Activated T-cell treated with anti-CD3 and anti-CD28 coated beads, Interleukin-2, amount 50 U/mL, for 72 hours (primary cell): ENCODE data around the gene SOCS7. TPM values are rescaled to one million over a fixed set of nuclear protein-coding genes. Genes with fewer than 3 reads are reported as not detected.
A peak's percentile ranks its signal among the peaks of the same experiment; 100 is the strongest.

Experiments used
- ATAC-seq, 2 donors: fragments of 150-1000 bp; cut with Tn5 transposase; replicated peaks in 1 of 2; 2 replicates each; pipeline ENCODE4 v1.10.0; 2021; ENCODE audit warnings: moderate library complexity in 2 of 2, mild to moderate bottlenecking in 1 of 2
- DNase-seq, 2 donors: peaks; one replicate each; pipeline ENCODE4 v3.0.0; 2021 to 2022; ENCODE audit warnings: mixed read lengths in 1 of 2
- H3K27ac Mint-ChIP-seq: one replicate; pipeline ENCODE4 v1.8.0; 2022; ENCODE audit warnings: mild to moderate bottlenecking, moderate library complexity, mixed read lengths
- H3K27me3 Mint-ChIP-seq: one replicate; pipeline ENCODE4 v1.8.0; 2022; ENCODE audit warnings: low read depth, mixed read lengths
- H3K36me3 Mint-ChIP-seq, 2 donors: one replicate each; pipeline ENCODE4 v1.8.0; 2022; ENCODE audit warnings: mixed read lengths in 2 of 2, mild to moderate bottlenecking in 1 of 2; ENCODE audit not compliant: insufficient read depth in 2 of 2
- H3K4me1 Mint-ChIP-seq: one replicate; pipeline ENCODE4 v1.8.0; 2022; ENCODE audit warnings: low read depth, mixed read lengths
- H3K4me3 Mint-ChIP-seq, 2 donors: one replicate each; pipeline ENCODE4 v1.8.0; 2022; ENCODE audit warnings: mild to moderate bottlenecking in 2 of 2, mixed read lengths in 2 of 2, moderate library complexity in 2 of 2
- H3K9me3 Mint-ChIP-seq, 2 donors: one replicate each; pipeline ENCODE4 v1.8.0; 2022; ENCODE audit warnings: mixed read lengths in 2 of 2
- total RNA-seq, 2 donors: library from RNA; stranded (reverse); gene quantifications; one replicate each; pipeline ENCODE4 v1.2.3, GENCODE V29; 2022

The SOCS7 gene
- total RNA-seq, 2 donors from 2014 or later, result 35.7 to 44.7 TPM

GRCh38 chr17:38421871-38422827, 70.5 kb downstream of the SOCS7 start:
- H3K9me3 Mint-ChIP-seq, result no peaks in the 10 kb centered on the region
- ATAC-seq, result no peak
- no peak for DNase-seq
- H3K4me3 Mint-ChIP-seq, result no peak overlapping the region
- no peaks in the 10 kb centered on the region for H3K36me3 Mint-ChIP-seq
- no peak overlapping the region for H3K27ac Mint-ChIP-seq
- peaks cover 8% of the 10 kb centered on the region for H3K4me1 Mint-ChIP-seq
- peaks cover 68% of the 10 kb centered on the region for H3K27me3 Mint-ChIP-seq

GRCh38 chr17:38424297-38424972, 72.8 kb downstream of the SOCS7 start:
- Mint-ChIP-seq H3K27ac (no peak overlapping the region), H3K36me3 (no peaks in the 10 kb centered on the region), H3K9me3 (no peaks in the 10 kb centered on the region), H3K27me3 (peaks cover 54% of the 10 kb centered on the region), H3K4me1 (peaks cover 10% of the 10 kb centered on the region), H3K4me3 (no peak overlapping the region)
- no peak for DNase-seq
- ATAC-seq, result no peak

- no peak for ATAC-seq
- H3K27me3 Mint-ChIP-seq, result peaks cover 54% of the 10 kb centered on the region
These were observed 73.4 kb downstream of the SOCS7 start for GRCh38 chr17:38425031-38425430.

GRCh38 chr17:38425744-38426143, 74.1 kb downstream of the SOCS7 start:
- DNase-seq (no peak), ATAC-seq (no peak)
- H3K36me3 Mint-ChIP-seq, result no peaks in the 10 kb centered on the region
- no peaks in the 10 kb centered on the region for H3K9me3 Mint-ChIP-seq
- H3K4me1 Mint-ChIP-seq, result peaks cover 13% of the 10 kb centered on the region
- H3K27me3 Mint-ChIP-seq, result peaks cover 56% of the 10 kb centered on the region
- no peak overlapping the region for H3K27ac Mint-ChIP-seq
- no peak overlapping the region for H3K4me3 Mint-ChIP-seq

More at GRCh38 chr17:38425031-38425430, 73.4 kb downstream of the SOCS7 start:
- H3K4me3 Mint-ChIP-seq, result no peak overlapping the region
- no peak overlapping the region for H3K27ac Mint-ChIP-seq
- DNase-seq, result no peak
- peaks cover 13% of the 10 kb centered on the region for H3K4me1 Mint-ChIP-seq
- no peaks in the 10 kb centered on the region for H3K9me3 Mint-ChIP-seq
- H3K36me3 Mint-ChIP-seq, result no peaks in the 10 kb centered on the region

- no peak for ATAC-seq
- Mint-ChIP-seq H3K27me3 (peaks cover 57% of the 10 kb centered on the region), H3K9me3 (no peaks in the 10 kb centered on the region), H3K4me1 (peaks cover 13% of the 10 kb centered on the region), H3K36me3 (no peaks in the 10 kb centered on the region), H3K27ac (no peak overlapping the region), H3K4me3 (no peak overlapping the region)
- DNase-seq, result no peak
These were observed 74.8 kb downstream of the SOCS7 start for GRCh38 chr17:38426441-38426840.

GRCh38 chr17:38427160-38427949, 75.7 kb downstream of the SOCS7 start:
- peaks cover 48% of the 10 kb centered on the region for H3K27me3 Mint-ChIP-seq

GRCh38 chr17:38428112-38428642, 76.5 kb downstream of the SOCS7 start, which contains the start of gene ARHGAP23:
ARHGAP23 (plus strand) TSS chr17:38428464; CDS start chr17:38428486, 22 bp downstream.
- DNase-seq, result peak; percentile 48
- peak within 1 kb of the TSS; percentile 42 to 85 for H3K4me3 Mint-ChIP-seq
- H3K27ac Mint-ChIP-seq, result no peak within 1 kb of the TSS
- peak; percentile 64 to 69 for ATAC-seq
- peaks cover 13% of the 10 kb centered on the region for H3K4me1 Mint-ChIP-seq
- no peaks in the 10 kb centered on the region for H3K36me3 Mint-ChIP-seq
- peaks cover 40% of the 10 kb centered on the region for H3K27me3 Mint-ChIP-seq
- H3K9me3 Mint-ChIP-seq, result no peaks in the 10 kb centered on the region

More at GRCh38 chr17:38427160-38427949, 75.7 kb downstream of the SOCS7 start:
- Mint-ChIP-seq H3K9me3 (no peaks in the 10 kb centered on the region), H3K27ac (no peak overlapping the region), H3K36me3 (no peaks in the 10 kb centered on the region), H3K4me3 (peak overlapping the region; percentile 42 to 85), H3K4me1 (peaks cover 13% of the 10 kb centered on the region)
- ATAC-seq (no peak), DNase-seq (no peak)

GRCh38 chr17:38428643-38429371, 77.2 kb downstream of the SOCS7 start:
- H3K27ac Mint-ChIP-seq, result no peak overlapping the region
- H3K36me3 Mint-ChIP-seq, result no peaks in the 10 kb centered on the region
- ATAC-seq (peak; percentile 28 to 43), DNase-seq (peak; percentile 26 to 32)
- peak overlapping the region; percentile 38 to 58 for H3K4me3 Mint-ChIP-seq
- peaks cover 35% of the 10 kb centered on the region for H3K27me3 Mint-ChIP-seq
- peaks cover 13% of the 10 kb centered on the region for H3K4me1 Mint-ChIP-seq
- no peaks in the 10 kb centered on the region for H3K9me3 Mint-ChIP-seq

- H3K9me3 Mint-ChIP-seq, result no peaks in the 10 kb centered on the region
- no peaks in the 10 kb centered on the region for H3K36me3 Mint-ChIP-seq
- ATAC-seq, result no peak
- H3K27me3 Mint-ChIP-seq, result peaks cover 30% of the 10 kb centered on the region
- H3K4me3 Mint-ChIP-seq, result peak overlapping the region; percentile 38 to 58
- H3K27ac Mint-ChIP-seq, result no peak overlapping the region
- DNase-seq, result no peak
- H3K4me1 Mint-ChIP-seq, result peaks cover 13% of the 10 kb centered on the region
These were observed 77.9 kb downstream of the SOCS7 start for GRCh38 chr17:38429476-38430100.

- no peak for ATAC-seq
- Mint-ChIP-seq H3K27ac (no peak overlapping the region), H3K36me3 (no peaks in the 10 kb centered on the region)
These were observed 78.7 kb downstream of the SOCS7 start for GRCh38 chr17:38430316-38430715.

GRCh38 chr17:38430822-38431221, 79.2 kb downstream of the SOCS7 start:
- H3K4me1 Mint-ChIP-seq, result peaks cover 13% of the 10 kb centered on the region
- ATAC-seq, result no peak

More at GRCh38 chr17:38430316-38430715, 78.7 kb downstream of the SOCS7 start:
- H3K4me3 Mint-ChIP-seq, result no peak overlapping the region
- no peak for DNase-seq
- H3K4me1 Mint-ChIP-seq, result peaks cover 13% of the 10 kb centered on the region
- H3K9me3 Mint-ChIP-seq, result no peaks in the 10 kb centered on the region
- H3K27me3 Mint-ChIP-seq, result peaks cover 23% of the 10 kb centered on the region

More at GRCh38 chr17:38430822-38431221, 79.2 kb downstream of the SOCS7 start:
- H3K4me3 Mint-ChIP-seq, result no peak overlapping the region
- H3K36me3 Mint-ChIP-seq, result no peaks in the 10 kb centered on the region
- H3K27ac Mint-ChIP-seq, result no peak overlapping the region
- no peak for DNase-seq
- H3K9me3 Mint-ChIP-seq, result no peaks in the 10 kb centered on the region
- peaks cover 20% of the 10 kb centered on the region for H3K27me3 Mint-ChIP-seq
